Smooth muscle cell (in vitro differentiated cells): Measurements from ENCODE around the gene KRT74. TPM values are rescaled to one million over a fixed set of nuclear protein-coding genes. Genes with fewer than 3 reads are reported as not detected.

Experiments used
- DNase-seq: peaks from one replicate; lab custom pipeline; 2025; ENCODE audit not compliant: unreplicated experiment; lab: John Stamatoyannopoulos, UW
- H2AFZ ChIP-seq: fragments of 200-600 bp; sonication (generic); 2 replicates; pipeline ENCODE4 v1.6.0; 2016; ENCODE audit warnings: antibody characterized with exemption, low read depth, mild to moderate bottlenecking
- H3F3A ChIP-seq: fragments of 200-600 bp; sonication (generic); 2 replicates; pipeline ENCODE4 v1.6.0; 2017; ENCODE audit warnings: antibody characterized with exemption, low read depth
- H3K27ac ChIP-seq: fragments of 200-600 bp; sonication (generic); 2 replicates; pipeline ENCODE4 v1.5.1; 2016; ENCODE audit warnings: low read depth, mild to moderate bottlenecking
- H3K27me3 ChIP-seq: fragments of 200-600 bp; sonication (generic); 2 replicates; pipeline ENCODE4 v1.6.1; 2016; ENCODE audit warnings: low read depth, mild to moderate bottlenecking
- H3K36me3 ChIP-seq: fragments of 200-600 bp; sonication (generic); 2 replicates; pipeline ENCODE4 v1.5.1; 2016; ENCODE audit warnings: low read depth
- H3K4me1 ChIP-seq: fragments of 200-600 bp; sonication (generic); 2 replicates; pipeline ENCODE4 v1.5.1; 2016; ENCODE audit warnings: low read depth
- H3K4me2 ChIP-seq: fragments of 200-600 bp; sonication (generic); 2 replicates; pipeline ENCODE4 v1.6.0; 2016; ENCODE audit warnings: mild to moderate bottlenecking
- H3K4me3 ChIP-seq: fragments of 200-600 bp; sonication (generic); 2 replicates; pipeline ENCODE4 v1.5.1; 2016; ENCODE audit warnings: mild to moderate bottlenecking
- H3K79me2 ChIP-seq: fragments of 200-600 bp; sonication (generic); 2 replicates; pipeline ENCODE4 v1.6.0; 2016; ENCODE audit warnings: low read depth, mild to moderate bottlenecking
- H3K9ac ChIP-seq: fragments of 200-600 bp; sonication (generic); 2 replicates; pipeline ENCODE4 v1.6.0; 2016; ENCODE audit warnings: low read depth
- H3K9me3 ChIP-seq: fragments of 200-600 bp; sonication (generic); replicated peaks from 2 replicates; pipeline ENCODE4 v1.5.1; 2016; ENCODE audit warnings: low read depth
- H4K20me1 ChIP-seq: fragments of 200-600 bp; sonication (generic); 2 replicates; pipeline ENCODE4 v1.6.0; 2016; ENCODE audit warnings: low read depth
- WGBS: methylation state at CpG from one replicate; pipeline ENCODE4 v1.1.7; 2016; ENCODE audit warnings: low lambda C conversion rate; 5-methylcytosine and 5-hydroxymethylcytosine counted together
- polyA plus RNA-seq: library from polyadenylated mRNA; unstranded; fragments of >200 nt; fragmentation: Nextera tagmentation; extraction: Ambion mirVana; gene quantifications from 2 replicates; pipeline ENCODE4 v1.2.1, GENCODE V29; 2016
- total RNA-seq: library from RNA; depleted of rRNA; stranded (reverse); fragments of >200 nt; gene quantifications from 2 replicates; pipeline ENCODE4 v1.2.3, GENCODE V29; 2014
- TF ChIP-seq, protein P1 (sequence below): fragments of 200-600 bp; sonication (generic); IDR thresholded peaks from 2 replicates; pipeline ENCODE4 v1.5.1; 2017; ENCODE audit warnings: borderline replicate concordance, mild to moderate bottlenecking, antibody characterized with exemption; ENCODE audit not compliant: insufficient read depth, poor library complexity, severe bottlenecking

The KRT74 gene
- total and polyA plus RNA-seq, 2 experiments from 2014 or later, result not detected

DNA sequence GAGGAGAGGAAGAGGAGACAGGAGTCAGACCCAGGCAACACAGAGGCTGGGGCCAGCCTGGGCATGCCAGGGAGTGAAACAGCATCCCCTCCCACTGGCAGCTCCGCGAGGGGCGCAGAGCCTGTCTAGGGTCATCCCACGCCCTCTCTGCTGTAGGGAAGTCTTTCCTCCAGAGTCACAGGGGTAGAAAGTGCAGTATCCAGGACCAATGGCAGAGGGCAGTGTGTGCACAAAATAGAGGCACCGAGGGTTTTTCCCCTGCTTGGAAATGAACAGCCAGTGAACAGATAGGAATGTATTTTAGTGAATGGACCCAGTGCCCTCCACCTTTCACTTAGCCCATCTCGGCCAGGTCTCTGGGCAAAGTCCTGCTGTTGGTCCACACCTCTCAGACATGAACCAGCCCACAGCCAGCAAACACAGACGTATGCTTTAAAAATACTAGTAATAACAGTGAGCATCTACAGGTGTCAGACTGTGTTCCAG is 9.4 kb upstream of the KRT74 start:
- Histone ChIP-seq H3K27me3 (no peaks in the 10 kb centered on the region), H3K4me1 (no peaks in the 10 kb centered on the region), H3K9me3 (no peaks in the 10 kb centered on the region), H3K27ac (no peak overlapping the region), H3K36me3 (no peaks in the 10 kb centered on the region), H3F3A (no peaks in the 10 kb centered on the region), H2AFZ (no peak overlapping the region), H3K4me3 (no peak overlapping the region), H3K9ac (no peak overlapping the region), H3K4me2 (peak overlapping the region; percentile 19), H4K20me1 (no peaks in the 10 kb centered on the region), H3K79me2 (no peaks in the 10 kb centered on the region)
- peak; percentile 16 for DNase-seq
- TF ChIP-seq, protein P1, sequence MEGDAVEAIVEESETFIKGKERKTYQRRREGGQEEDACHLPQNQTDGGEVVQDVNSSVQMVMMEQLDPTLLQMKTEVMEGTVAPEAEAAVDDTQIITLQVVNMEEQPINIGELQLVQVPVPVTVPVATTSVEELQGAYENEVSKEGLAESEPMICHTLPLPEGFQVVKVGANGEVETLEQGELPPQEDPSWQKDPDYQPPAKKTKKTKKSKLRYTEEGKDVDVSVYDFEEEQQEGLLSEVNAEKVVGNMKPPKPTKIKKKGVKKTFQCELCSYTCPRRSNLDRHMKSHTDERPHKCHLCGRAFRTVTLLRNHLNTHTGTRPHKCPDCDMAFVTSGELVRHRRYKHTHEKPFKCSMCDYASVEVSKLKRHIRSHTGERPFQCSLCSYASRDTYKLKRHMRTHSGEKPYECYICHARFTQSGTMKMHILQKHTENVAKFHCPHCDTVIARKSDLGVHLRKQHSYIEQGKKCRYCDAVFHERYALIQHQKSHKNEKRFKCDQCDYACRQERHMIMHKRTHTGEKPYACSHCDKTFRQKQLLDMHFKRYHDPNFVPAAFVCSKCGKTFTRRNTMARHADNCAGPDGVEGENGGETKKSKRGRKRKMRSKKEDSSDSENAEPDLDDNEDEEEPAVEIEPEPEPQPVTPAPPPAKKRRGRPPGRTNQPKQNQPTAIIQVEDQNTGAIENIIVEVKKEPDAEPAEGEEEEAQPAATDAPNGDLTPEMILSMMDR, result peak; percentile 69
- 16% methylated on average over 7 of the region's 7 CpGs for WGBS

DNA sequence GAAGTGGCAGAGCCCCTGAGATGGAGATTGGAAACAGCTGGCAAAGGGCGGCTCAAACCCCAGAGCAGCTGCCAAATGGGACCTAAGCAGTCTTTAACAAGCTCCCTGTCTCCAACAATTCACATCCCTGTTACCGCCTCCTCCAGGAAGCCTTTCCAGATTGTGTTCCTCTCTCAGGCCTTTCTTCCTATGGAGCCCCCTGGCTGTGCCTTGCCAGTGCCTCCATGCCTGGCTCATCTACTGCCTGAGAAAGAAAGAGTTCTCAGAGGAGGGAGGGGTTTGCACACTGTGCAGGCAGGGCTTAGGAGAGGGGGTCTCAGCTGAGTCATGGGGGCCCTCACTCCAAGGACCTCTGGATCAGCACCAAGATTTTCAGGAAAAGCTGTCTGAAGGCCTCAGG is 8.8 kb upstream of the KRT74 start:
- H3K9ac ChIP-seq, result no peak overlapping the region
- no peaks in the 10 kb centered on the region for H4K20me1 ChIP-seq
- no peaks in the 10 kb centered on the region for H3K4me1 ChIP-seq
- H3K27me3 ChIP-seq, result no peaks in the 10 kb centered on the region
- no peak for DNase-seq
- H3K79me2 ChIP-seq, result no peaks in the 10 kb centered on the region
- H3K9me3 ChIP-seq, result no peaks in the 10 kb centered on the region
- peak overlapping the region; percentile 19 for H3K4me2 ChIP-seq
- H3K4me3 ChIP-seq, result no peak overlapping the region
- H3F3A ChIP-seq, result no peaks in the 10 kb centered on the region
- 77% methylated on average over 2 of the region's 2 CpGs for WGBS
- TF ChIP-seq, protein P1, result no peak
- no peak overlapping the region for H2AFZ ChIP-seq
- H3K36me3 ChIP-seq, result no peaks in the 10 kb centered on the region
- no peak overlapping the region for H3K27ac ChIP-seq

DNA sequence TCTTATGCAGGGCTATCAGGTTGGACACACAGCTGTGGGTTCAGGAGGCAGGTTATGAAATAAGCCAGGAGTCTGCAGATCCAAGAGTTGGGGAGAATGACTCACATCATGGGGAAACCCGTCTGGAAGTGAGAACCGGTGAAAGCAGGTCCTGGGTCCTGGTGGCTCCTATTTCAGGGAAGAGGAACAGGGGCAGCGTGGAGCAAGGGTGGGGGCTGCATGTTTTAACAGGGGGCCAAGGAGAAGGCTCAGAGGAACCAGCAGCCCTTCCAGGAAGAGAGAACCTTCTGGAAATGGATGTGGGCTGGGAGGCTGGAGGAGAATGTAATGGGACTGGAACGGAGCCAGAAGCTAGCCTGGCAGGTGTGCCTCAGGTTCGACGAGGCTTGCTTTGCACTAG is 7.8 kb upstream of the KRT74 start:
- peak overlapping the region; percentile 30 for H3K27ac ChIP-seq
- H3K4me1 ChIP-seq, result no peaks in the 10 kb centered on the region
- no peaks in the 10 kb centered on the region for H3K27me3 ChIP-seq
- no peaks in the 10 kb centered on the region for H3K79me2 ChIP-seq
- no peaks in the 10 kb centered on the region for H3F3A ChIP-seq
- H3K36me3 ChIP-seq, result no peaks in the 10 kb centered on the region
- H2AFZ ChIP-seq, result no peak overlapping the region
- 58% methylated on average over 6 of the region's 6 CpGs for WGBS
- no peak for DNase-seq
- H4K20me1 ChIP-seq, result no peaks in the 10 kb centered on the region
- TF ChIP-seq, protein P1, result no peak
- no peak overlapping the region for H3K4me2 ChIP-seq
- no peaks in the 10 kb centered on the region for H3K9me3 ChIP-seq
- H3K9ac ChIP-seq, result no peak overlapping the region
- H3K4me3 ChIP-seq, result no peak overlapping the region

DNA sequence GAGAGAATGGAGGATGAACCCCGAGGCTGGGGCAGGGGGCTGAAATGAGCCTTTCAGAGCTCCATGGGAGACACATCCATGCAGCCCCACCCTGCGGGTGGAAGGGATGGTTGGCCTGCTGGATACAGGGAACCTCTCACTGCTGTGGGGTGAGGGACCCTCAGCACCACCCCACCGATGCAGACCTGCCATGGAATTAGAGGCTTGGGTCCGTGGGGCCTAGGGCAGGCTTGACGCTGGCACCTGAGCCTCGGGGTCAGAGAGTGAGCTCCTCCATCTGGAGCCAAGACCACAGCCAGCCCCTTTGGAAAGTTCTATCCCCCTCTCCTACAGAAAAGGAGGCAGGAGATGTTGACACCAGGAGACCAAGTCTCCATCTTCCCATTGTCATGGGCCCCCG is 7.4 kb upstream of the KRT74 start:
- no peaks in the 10 kb centered on the region for H3K4me1 ChIP-seq
- 92% methylated on average over 7 of the region's 7 CpGs for WGBS
- H2AFZ ChIP-seq, result no peak overlapping the region
- H3K27ac ChIP-seq, result peak overlapping the region; percentile 77
- H3K9me3 ChIP-seq, result no peaks in the 10 kb centered on the region
- TF ChIP-seq, protein P1, result no peak
- DNase-seq, result no peak
- H3K4me3 ChIP-seq, result no peak overlapping the region
- H3K27me3 ChIP-seq, result no peaks in the 10 kb centered on the region
- H3K79me2 ChIP-seq, result no peaks in the 10 kb centered on the region
- no peak overlapping the region for H3K9ac ChIP-seq
- no peaks in the 10 kb centered on the region for H3F3A ChIP-seq
- H3K4me2 ChIP-seq, result no peak overlapping the region
- no peaks in the 10 kb centered on the region for H4K20me1 ChIP-seq
- no peaks in the 10 kb centered on the region for H3K36me3 ChIP-seq
